A673 (cell line): ENCODE data around the gene MCM5.

Experiments
- EZH2 ChIP-seq: fragments of 200-600 bp; sonication (generic); IDR thresholded peaks from 2 replicates; pipeline ENCODE4 v1.6.1; 2017; ENCODE audit warnings: borderline replicate concordance, low read depth, mild to moderate bottlenecking, mixed read lengths, antibody characterized with exemption, low read length; ENCODE audit not compliant: poor library complexity, severe bottlenecking
- TF ChIP-seq, protein P1 (sequence below): fragments of 300-800, 200-600 bp; sonication (generic); conservative IDR thresholded peaks from 2 replicates; pipeline ENCODE4 v1.5.1; 2017; ENCODE audit warnings: low read depth, mild to moderate bottlenecking, antibody characterized with exemption, low read length, moderate library complexity, mixed read lengths

DNA sequence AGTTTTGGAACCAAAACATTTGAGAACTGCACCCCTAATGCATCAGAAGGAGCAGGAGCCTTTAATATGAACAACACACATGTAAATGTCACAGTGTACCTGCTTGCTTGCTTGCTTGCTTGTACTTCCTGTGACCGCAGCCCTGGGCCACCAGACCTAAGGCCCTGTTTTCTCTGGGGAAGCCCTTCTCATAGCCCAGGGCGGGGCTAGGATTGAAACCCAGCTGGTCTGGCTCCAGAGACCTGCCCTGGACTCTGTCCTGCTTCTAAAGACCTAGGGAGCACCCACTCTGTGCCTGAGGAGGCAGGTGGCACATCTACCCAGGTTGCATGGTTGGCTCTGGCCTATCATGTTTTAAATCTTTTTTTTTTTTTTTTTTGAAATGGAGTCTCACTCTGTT, 7.6 kb upstream of the MCM5 start:
- TF ChIP-seq, protein P1, sequence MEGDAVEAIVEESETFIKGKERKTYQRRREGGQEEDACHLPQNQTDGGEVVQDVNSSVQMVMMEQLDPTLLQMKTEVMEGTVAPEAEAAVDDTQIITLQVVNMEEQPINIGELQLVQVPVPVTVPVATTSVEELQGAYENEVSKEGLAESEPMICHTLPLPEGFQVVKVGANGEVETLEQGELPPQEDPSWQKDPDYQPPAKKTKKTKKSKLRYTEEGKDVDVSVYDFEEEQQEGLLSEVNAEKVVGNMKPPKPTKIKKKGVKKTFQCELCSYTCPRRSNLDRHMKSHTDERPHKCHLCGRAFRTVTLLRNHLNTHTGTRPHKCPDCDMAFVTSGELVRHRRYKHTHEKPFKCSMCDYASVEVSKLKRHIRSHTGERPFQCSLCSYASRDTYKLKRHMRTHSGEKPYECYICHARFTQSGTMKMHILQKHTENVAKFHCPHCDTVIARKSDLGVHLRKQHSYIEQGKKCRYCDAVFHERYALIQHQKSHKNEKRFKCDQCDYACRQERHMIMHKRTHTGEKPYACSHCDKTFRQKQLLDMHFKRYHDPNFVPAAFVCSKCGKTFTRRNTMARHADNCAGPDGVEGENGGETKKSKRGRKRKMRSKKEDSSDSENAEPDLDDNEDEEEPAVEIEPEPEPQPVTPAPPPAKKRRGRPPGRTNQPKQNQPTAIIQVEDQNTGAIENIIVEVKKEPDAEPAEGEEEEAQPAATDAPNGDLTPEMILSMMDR: no peak
- TF ChIP-seq EZH2: no peak
